ENCODE results near the gene GPR27.

The GPR27 gene

DNA sequence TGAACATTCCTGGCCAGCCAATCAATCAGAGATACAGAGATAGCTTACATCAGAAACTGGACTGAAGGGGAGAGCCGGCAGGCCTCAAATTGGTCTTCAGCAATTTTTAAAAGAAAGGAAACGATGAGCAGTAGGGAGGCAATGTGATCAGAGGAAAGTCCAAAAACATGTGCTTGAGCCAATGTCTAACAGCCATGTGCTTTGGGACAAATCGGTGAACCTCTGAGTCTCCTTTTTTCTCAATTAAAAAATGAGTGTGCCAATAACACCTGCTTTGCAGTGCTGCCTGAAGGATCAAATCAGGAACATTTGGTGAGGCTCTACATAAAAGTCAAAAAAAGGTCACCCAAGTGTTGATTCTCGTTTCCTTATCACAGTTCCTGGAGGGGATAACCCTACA, 21.0 kb upstream of the GPR27 start:
- no peak for DNase-seq (ENCODE audit: low read depth in 2 of 2)

DNA sequence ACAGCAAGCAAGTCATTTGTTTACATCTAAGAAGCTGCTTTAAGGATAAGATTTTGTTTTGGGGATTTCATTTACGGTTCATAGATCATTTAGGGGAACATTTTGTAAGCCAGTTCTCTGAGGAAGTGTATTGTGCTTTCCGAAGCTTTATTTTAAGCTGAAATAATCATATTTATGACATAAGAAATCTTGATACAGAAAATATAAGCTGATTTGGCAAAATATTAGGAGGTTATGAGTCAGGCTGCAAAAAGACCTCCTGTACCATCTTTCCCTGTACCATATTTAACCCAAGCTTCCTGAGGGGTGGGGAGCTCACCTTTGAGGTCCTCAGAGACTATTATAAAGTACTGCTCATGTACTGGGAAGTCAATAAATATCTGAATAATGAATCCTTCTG, 20.3 kb upstream of the GPR27 start:
- no peak for DNase-seq (ENCODE audit: low read depth in 2 of 2)

DNA sequence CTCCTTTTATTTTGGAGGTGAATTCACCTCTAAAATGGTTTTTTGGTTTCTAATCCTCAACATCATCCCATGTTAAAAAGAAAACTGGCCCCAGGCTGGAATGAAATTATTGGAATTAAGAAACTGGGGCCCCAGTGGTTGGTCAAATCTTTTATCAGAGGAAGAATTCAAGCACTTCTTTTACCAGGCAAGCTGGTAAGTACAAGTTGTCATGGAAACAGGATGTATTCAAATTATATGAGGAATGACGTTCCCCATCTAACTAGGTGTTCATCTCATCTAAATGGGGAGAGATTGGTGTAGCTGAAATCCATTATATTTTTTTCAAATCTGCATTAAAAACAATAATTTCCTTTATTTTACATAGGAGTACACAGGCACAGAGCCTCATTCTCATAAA, 18.8 kb upstream of the GPR27 start:
- DNase-seq (ENCODE audit: low read depth in 2 of 2), result no peak

DNA sequence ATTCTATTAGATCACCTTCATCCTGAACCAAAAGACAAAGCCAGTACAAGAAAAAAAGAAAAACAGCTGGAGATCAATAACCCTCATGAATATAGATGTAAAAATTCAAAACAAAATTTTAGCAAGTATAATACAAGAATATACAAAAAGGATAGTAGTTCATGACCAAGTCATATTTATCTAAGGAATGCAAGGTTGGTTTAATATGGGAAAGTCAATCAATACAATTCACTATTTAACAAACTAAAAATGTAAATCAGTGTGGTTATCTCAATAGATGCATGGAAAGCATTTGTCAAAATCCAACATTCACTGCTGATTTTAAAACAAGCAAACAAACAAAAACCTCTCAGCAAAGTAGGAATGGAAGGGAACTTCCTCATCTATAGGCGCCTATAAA, 11.0 kb upstream of the GPR27 start:
- DNase-seq (ENCODE audit: low read depth in 2 of 2), result no peak

DNA sequence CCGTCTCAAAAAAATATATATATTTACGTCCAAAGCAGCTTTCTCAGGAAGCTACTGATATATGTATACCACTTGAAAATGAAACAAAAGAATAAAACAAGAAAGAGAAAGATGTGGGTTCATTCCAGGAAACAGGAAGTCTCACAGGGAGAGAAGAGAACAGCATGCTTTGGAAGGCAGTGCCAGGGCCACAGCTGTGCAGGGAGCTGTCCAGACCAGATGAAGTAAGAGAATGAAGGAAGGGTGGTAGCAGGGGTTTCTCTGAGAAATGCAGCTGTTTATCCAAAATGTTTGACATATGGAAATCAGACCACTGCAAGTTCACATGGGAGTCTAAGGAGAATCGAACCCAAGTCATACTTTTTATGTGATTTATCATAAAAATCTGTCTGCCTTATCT, 8.9 kb upstream of the GPR27 start:
- no peak for DNase-seq (ENCODE audit: low read depth in 2 of 2)

DNA sequence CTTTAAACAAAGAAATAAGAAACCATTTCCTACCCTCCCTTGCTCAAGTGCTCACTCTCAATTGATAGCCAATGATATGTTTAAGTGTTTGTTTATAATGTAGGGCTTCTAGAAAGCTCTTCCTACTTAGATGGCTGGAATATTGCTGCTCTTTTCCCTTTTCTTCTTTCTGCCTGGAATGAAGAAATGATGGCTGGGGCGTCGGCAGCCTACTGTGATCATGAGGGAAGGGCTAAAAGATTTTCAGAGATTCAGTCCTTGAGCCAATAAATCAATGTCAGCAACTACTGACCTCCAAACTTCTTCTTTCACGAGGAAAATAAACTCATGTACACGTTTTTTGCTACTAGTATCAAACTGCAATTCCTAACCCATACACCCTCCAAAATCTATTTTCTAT, 2.1 kb upstream of the GPR27 start:
- DNase-seq (ENCODE audit: low read depth in 2 of 2), result no peak

DNA sequence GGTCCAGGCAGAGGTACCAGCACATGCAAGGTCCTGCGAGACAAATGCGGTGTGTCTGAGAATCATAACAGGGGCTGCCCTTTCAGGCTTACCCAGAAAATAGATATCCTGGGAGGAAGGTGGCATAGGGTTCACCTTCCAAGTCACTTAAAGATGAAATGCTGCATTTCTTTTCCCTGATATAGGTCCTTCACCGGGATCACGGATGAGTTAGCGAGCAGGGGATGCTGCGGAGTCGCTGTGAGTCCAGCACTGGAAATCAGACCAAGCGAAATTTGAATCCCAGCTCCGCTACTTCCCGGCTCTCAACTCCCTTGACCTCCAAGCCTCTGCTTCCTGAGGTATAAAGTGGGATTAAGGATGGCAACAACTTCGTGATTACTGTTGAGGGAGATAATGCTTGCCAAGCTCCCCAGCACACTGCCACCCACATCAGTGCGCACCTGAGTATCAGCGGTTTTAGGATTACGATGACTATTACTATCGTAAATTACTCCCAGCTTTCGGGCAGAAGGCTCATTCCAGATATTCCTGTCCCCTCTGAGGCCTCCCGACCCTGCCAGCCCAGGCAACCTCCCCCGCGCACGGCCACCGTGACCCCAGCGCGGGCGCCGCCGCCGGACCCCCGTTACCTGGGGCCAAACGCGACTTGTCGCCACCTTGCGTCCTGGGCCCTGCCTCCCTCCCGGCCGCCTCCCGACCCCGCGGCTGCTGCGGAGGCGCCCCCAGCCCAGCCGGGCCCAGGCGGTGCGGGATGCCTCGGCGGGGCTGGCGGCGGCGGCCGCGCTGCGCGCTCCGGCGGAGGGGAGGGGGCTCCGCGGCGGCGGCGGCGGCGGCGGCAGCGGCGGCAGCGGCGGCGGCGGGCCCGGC, 589 bp upstream of the GPR27 start:
- DNase-seq (ENCODE audit: low read depth in 2 of 2), result no peak

DNA sequence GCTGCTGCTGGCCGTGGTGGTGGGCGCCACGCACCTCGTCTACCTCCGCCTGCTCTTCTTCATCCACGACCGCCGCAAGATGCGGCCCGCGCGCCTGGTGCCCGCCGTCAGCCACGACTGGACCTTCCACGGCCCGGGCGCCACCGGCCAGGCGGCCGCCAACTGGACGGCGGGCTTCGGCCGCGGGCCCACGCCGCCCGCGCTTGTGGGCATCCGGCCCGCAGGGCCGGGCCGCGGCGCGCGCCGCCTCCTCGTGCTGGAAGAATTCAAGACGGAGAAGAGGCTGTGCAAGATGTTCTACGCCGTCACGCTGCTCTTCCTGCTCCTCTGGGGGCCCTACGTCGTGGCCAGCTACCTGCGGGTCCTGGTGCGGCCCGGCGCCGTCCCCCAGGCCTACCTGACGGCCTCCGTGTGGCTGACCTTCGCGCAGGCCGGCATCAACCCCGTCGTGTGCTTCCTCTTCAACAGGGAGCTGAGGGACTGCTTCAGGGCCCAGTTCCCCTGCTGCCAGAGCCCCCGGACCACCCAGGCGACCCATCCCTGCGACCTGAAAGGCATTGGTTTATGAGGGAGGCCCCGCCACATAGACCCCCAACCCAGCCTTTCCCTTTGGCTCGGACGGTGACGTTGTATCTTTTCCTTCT, 1.1 kb downstream of the GPR27 start:
- DNase-seq (ENCODE audit: low read depth in 2 of 2), result no peak

DNA sequence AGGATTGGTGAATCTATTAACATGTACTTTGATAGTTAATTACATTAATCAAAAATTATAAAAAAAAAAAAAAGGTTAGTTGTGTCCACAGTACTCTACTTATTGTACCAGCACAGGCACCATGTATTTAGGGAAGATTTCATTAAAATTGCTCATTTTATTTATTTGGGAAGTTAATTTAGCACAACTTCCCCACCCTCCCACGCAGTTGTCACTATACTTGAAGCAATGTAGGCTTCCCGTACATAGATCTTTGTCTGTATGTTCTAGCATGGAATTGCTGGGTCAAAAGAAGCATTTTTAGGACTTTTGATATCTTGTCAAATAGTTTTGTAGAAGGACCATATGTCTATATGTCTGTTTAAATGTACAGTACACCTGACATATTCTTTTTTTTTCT, 4.4 kb downstream of the GPR27 start:
- DNase-seq (ENCODE audit: low read depth in 2 of 2), result no peak

DNA sequence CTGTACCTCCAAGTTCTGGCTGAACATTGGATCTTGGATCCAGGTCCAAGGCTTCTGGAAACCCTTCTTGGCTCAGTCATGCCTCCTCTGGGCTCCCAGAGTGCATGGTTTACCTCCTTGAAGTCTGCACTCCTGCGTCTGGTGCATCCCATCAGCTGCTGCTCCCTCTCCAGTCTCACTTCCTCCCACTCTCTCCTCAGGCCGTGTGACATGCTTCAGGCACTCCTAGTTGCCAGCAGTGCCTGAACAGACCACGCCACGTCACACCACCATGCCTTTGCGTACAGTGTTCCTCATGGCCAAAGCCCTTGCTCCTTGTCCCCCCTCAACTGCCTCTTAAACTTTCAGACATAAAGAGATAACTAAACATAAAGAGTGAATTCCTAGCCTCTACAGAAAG, 5.7 kb downstream of the GPR27 start:
- no peak for DNase-seq (ENCODE audit: low read depth in 2 of 2)

DNA sequence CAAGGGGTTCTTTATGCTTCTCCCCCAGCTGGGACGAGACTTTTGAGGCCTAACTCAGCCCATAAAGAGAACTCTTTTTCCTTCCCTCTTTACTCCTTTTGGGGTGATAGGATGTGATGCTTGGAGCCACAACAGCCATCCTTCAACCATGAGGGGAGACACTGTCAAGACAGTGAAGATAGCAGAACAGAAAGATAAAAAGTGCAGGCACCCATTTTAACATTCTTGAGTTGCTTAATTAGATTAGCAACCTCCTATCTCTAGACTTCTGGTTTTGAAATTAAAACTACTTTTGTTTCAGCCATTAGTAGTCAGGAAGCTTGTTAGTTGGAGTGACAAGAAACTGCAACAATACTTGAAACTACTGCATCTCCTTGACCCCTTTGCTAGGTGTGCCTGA, 6.5 kb downstream of the GPR27 start:
- DNase-seq (ENCODE audit: low read depth in 2 of 2), result no peak

DNA sequence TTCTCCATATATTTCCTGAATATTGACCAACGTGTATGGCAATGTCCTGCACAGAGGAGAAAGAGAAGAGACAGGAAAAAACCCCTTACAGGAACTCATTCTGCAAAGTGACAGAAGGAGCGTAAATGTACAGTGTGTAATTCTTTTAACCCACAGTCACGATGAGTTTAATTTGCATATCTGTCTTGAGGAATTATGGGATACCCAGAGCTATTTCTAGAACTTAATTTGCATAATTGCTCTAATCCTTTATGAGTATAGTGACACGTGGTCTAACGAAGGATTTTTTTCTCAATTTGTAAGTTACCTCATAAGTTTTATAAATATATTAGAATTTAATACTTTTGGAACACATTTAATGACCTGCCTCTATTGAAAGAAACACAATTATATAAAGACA, 9.8 kb downstream of the GPR27 start:
- DNase-seq (ENCODE audit: low read depth in 2 of 2), result no peak

DNA sequence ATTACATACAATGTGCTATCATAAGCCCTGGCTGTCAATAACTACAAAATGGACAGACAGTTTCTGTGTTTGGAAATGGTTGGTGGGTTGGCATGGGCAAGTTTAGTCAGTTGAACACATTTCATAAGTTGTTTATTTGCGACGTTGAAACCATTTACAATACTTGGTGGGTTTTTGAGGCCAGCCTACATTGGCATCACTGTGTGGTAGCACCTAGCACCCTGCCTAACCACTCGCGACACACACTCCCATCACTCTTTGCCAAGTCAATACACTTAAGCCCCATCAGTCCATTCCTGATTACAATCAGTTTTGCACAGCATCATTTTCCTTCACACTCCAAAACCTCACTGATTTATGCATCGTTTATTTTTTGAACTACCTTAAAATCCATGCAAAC, 17.5 kb downstream of the GPR27 start:
- no peak for DNase-seq (ENCODE audit: low read depth in 2 of 2)

DNA sequence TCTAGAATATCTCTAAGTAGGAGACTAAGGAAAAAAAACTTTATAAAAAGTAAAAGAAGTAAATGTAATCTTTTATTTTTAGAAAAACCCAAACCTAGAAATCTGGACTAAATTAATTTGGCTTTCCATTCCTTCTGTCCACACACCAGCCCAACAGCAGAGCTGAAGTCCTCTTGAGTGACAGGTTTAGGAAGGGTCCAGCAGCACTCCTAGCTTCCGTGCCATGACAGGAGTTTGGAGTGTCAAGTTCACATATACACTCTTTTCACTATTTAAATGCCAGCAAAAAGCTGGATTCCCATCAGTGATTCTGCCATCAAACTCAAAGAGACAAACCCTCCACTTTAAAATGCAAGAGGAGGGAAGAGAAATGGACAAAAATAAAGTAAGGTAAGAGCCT, 18.2 kb downstream of the GPR27 start:
- no peak for DNase-seq (ENCODE audit: low read depth in 2 of 2)

DNA sequence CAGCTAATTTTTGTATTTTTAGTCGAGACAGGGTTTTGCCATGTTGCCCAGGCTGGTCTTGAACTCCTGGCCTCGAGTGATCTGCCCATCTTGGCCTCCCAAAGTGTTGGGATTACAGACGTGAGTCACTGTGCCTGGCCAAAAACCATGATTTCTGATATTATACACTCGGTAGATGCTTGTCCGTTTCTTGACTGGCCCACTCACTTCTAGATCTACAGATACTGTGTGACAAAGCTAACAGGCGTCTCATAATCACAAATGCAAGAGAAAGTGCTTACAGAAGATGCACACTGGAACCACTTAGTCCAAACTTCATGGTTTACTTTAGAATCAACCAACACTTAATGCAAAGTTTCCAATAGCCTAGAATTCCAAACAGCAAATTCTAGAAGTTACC, 22.9 kb downstream of the GPR27 start:
- DNase-seq (ENCODE audit: low read depth in 2 of 2), result no peak

DNA sequence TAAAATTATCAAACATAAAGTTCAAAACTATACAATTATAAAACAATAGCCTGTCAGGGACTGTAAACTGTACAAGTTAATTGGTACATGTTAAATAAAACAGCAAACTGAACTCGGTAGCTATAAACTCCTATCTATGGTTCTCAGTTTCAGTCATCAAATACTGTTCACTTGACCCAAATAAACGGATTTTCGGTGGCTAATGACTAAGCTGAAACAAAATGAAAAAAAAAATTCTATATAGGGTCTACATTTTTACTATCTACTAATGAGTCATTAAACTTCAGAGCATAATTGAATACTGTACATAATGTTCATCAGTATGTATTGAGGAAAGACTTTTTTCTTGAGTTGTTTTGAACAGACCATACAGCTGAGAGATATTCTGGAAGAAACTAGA, 24.7 kb downstream of the GPR27 start:
- no peak for DNase-seq (ENCODE audit: low read depth in 2 of 2)

DNA sequence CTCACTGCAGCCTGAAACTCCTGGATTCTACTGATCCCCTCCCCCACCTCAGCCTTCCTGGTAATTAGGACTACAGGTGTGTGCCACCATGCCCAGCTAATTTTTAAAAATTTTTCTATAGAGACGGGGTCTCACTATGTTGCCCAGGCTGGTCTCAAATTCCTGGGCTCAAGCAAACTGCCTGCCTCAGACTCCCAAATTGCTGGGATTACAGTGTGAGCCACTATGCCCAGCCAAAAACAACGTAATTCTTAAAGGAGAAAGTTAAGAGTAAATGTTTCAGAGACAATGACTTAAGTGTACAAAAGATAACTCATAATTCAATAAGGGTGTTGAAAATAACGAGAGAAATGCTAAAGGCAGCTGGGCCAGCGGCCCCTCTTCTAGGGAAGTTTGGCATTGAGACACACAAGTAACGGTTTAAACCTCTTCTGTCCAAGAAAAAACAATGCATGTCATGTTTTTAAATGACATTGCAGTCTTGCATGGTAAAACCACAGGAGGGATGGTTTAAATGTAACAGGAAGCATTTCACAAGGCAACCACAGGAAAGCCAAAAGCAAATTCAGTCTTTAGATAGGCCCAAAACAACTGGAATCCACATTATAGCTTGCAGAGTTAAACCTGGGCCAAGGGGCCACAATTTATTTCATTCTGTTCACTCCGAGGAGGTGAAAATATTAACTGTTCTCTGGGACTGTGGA, 26.2 kb downstream of the GPR27 start:
- no peak for DNase-seq (ENCODE audit: low read depth in 2 of 2)

DNA sequence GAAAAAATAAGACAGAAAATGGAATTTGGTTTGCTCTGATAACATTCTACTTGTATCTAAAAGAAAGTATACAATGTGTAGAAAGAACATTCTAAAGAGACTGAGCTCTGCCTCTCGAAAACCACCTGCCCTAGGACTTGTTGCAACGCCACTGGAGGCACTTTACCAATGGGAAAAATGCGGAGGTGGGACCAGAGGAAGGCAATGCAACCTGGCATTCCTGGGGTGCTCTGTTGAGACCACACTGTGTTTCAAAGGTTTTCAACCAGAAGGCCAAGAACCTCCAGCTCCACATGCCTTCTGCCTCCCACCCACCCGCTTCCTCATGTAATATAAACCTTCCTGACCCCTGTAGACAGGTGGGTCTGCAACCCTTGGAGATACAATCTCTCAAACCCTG, 26.8 kb downstream of the GPR27 start:
- no peak for DNase-seq (ENCODE audit: low read depth in 2 of 2)

DNA sequence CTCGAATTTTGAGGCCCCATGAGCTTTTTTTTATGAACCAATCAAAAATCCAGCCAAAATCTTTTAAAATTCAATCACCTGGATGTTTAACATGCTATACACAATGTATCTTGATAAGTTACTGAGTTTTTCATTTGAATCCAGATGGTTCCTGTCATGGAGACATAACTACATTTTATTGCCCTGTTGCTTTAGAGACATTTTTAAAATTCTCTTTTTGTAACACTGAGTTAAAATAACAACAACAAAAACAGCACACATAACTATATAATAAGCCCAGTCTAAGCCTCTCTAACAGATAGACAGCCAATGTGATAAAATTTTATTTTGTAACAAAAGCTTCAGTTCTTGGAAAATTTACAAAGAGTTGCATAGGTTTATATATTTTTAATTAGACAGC, 29.5 kb downstream of the GPR27 start:
- DNase-seq (ENCODE audit: low read depth in 2 of 2), result no peak

DNA sequence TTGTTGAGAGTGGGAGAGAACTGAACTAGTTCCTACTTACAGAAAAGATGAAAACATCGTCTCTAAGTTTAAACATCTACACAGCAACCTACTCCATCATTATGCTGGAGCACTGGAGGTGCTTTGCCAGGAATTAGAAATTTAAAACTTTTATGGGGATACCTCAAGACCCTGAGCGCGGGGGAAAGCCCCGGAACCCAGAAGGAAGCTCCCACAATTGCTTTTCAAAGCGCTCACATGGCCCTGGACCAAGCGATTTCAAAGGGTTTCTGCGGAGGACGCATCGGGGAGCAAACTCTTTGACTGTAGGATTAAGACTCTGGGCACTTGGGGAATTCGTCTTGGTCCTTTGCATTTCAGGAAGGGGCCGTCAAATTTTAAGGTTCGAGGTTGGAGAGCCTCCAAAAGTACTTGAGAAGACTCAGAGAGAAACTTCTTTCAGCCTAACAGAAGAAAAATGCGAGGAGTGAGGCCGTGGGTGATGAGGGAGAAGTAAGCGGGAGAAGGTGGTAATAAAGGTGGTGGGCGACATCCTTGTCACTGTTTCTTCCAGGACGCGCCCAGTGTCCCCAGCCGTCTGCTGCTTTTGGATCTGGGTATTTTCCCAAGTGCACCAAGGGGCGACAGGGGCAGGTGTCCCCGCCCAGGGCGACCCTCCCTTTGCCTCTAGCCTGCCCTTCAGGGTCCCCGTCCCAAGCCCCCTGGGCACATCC, 30.7 kb downstream of the GPR27 start:
- DNase-seq (ENCODE audit: low read depth in 2 of 2), result no peak

DNA sequence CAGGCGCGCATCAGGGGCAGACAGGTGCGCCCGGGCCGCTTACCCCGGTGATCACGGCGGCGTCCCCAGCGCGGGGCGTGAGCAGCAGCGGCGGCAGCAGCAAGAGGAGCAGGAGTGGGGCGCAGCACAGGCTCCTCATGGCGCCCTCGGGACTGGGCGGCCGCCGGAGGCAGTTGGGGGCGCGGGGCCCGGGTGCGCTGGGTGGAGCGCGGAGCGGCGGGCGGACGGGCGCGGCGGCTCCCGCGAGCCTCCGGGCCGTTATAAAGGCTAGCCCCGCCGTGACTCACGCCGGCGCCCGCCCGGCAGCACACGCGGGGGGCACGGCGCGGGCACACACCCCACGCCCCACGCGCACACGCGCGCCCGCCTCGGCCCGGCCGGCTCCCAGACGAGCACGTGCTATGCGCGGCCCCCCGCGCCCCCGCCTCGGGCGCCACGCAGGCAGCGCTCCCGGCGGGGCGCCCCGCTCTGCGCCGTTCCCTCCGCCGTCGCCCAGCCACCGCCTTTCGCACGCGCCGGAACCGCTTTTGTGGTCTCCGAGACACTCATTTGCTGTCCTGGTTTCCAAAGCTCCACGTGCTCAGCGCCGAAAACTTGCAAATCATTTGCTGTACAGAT, 31.4 kb downstream of the GPR27 start, which contains the start of gene PROK2:
PROK2 (minus strand) TSS at position 235 of the 618 bp plus-strand sequence; CDS start at position 139, 96 bp downstream.
- DNase-seq (ENCODE audit: low read depth in 2 of 2), result peak in 1 of 2 donors; percentile 13

Data from stimulated activated CD8-positive, alpha-beta memory T cell treated with anti-CD3 and anti-CD28 coated beads, Interleukin-15, amount 100 ng/mL, for 4 hours (primary cell).